IMR-90 (cell line): ENCODE results near the gene GAR1. TPM values are rescaled to one million over a fixed set of nuclear protein-coding genes. Genes with fewer than 3 reads are reported as not detected.

Source experiments
- ATAC-seq: fragments of 200-7000 bp; cut with Tn5 transposase; 2 replicates; pipeline ENCODE4 v1.9.1; 2020; ENCODE audit warnings: low read depth, mild to moderate bottlenecking, moderate library complexity
- BruUV-seq: library from RNA; stranded (reverse); fragments of 400-500 nt; replicated peaks from 2 replicates; lab custom pipeline; 2021; lab: Mats Ljungman, UMichigan
- CTCF ChIA-PET: fragments of 300-600 bp; formaldehyde crosslinking; extraction: SDS; loops from one replicate; lab custom pipeline; 2021; ENCODE audit warnings: antibody characterized with exemption; lab: Yijun Ruan, JAX
- POLR2A ChIA-PET: fragments of 300-600 bp; sonication (Branson Sonifier 250); formaldehyde crosslinking; loops from one replicate; lab custom pipeline; 2022; ENCODE audit warnings: antibody characterized with exemption; ENCODE audit not compliant: unreplicated experiment; lab: Charles Lee
- DNase-seq: peaks from one replicate; pipeline ENCODE4 v3.0.0; 2013
- H2AFZ ChIP-seq: replicated peaks from 2 replicates; pipeline ENCODE3; 2013; ENCODE audit warnings: low read length, mild to moderate bottlenecking; ENCODE audit not compliant: poor library complexity
- H2AK5ac ChIP-seq: 2 replicates; pipeline ENCODE4 v1.6.1; 2013; ENCODE audit warnings: low read depth, low read length, inconsistent platforms
- H2AK9ac ChIP-seq: replicated peaks from 2 replicates; pipeline ENCODE3; 2013; ENCODE audit warnings: mild to moderate bottlenecking, low read depth, low read length, moderate library complexity; ENCODE audit not compliant: poor library complexity
- H2BK120ac ChIP-seq: 2 replicates; pipeline ENCODE4 v1.6.1; 2013; ENCODE audit warnings: low read depth, low read length, inconsistent platforms
- H2BK15ac ChIP-seq: 3 replicates; pipeline ENCODE4 v1.6.1; 2013; ENCODE audit warnings: low read depth, low read length, inconsistent platforms
- H2BK20ac ChIP-seq: 2 replicates; pipeline ENCODE4 v1.6.1; 2013; ENCODE audit warnings: low read depth, mild to moderate bottlenecking, inconsistent platforms, low read length, moderate library complexity
- H2BK5ac ChIP-seq: 2 replicates; pipeline ENCODE4 v1.6.1; 2013; ENCODE audit warnings: mild to moderate bottlenecking, low read depth, low read length, inconsistent platforms; ENCODE audit not compliant: poor library complexity, severe bottlenecking
- H3K14ac ChIP-seq: replicated peaks from 2 replicates; pipeline ENCODE4 v1.6.1; 2013; ENCODE audit warnings: low read depth, low read length, inconsistent platforms
- H3K18ac ChIP-seq: 2 replicates; pipeline ENCODE4 v1.6.1; 2013; ENCODE audit warnings: low read depth, low read length, control low read depth
- H3K23ac ChIP-seq: 2 replicates; pipeline ENCODE4 v1.6.1; 2013; ENCODE audit warnings: low read depth, low read length, inconsistent platforms
- H3K27ac ChIP-seq: 2 replicates; pipeline ENCODE4 v1.5.1; 2013; ENCODE audit warnings: mild to moderate bottlenecking, control low read depth, low read length; ENCODE audit not compliant: insufficient read depth
- H3K27me3 ChIP-seq: 2 replicates; pipeline ENCODE4 v1.6.1; 2013; ENCODE audit warnings: low read length; ENCODE audit not compliant: control insufficient read depth, insufficient read depth
- H3K36me3 ChIP-seq: 2 replicates; pipeline ENCODE4 v1.6.1; 2013; ENCODE audit warnings: low read length, mixed read lengths; ENCODE audit not compliant: control insufficient read depth, insufficient read depth
- H3K4ac ChIP-seq: 2 replicates; pipeline ENCODE4 v1.6.1; 2013; ENCODE audit warnings: low read depth, low read length, inconsistent platforms
- H3K4me1 ChIP-seq: 2 replicates; pipeline ENCODE4 v1.6.1; 2013; ENCODE audit warnings: low read length, mixed read lengths; ENCODE audit not compliant: control insufficient read depth, insufficient read depth
- H3K4me2 ChIP-seq: 2 replicates; pipeline ENCODE4 v1.6.1; 2013; ENCODE audit warnings: low read depth, mild to moderate bottlenecking, control low read depth, low read length, moderate library complexity
- H3K4me3 ChIP-seq: 2 replicates; pipeline ENCODE4 v1.5.1; 2013; ENCODE audit warnings: low read depth, mild to moderate bottlenecking, control low read depth, low read length, moderate library complexity; ENCODE audit not compliant: insufficient read depth
- H3K56ac ChIP-seq: 2 replicates; pipeline ENCODE4 v1.6.1; 2013; ENCODE audit warnings: low read length, inconsistent platforms; ENCODE audit not compliant: insufficient read depth; ENCODE audit errors: extremely low read depth
- H3K79me1 ChIP-seq, 2 experiments: 2 replicates each; pipeline ENCODE4 v1.6.1; 2013; ENCODE audit warnings: low read length in 2 of 2, inconsistent platforms in 1 of 2, low read depth in 1 of 2
- H3K9ac ChIP-seq: 2 replicates; pipeline ENCODE4 v1.6.1; 2013; ENCODE audit warnings: low read depth, low read length, control low read depth
- H3K9me1 ChIP-seq: 2 replicates; pipeline ENCODE4 v1.6.1; 2013; ENCODE audit warnings: low read length, inconsistent platforms; ENCODE audit not compliant: insufficient read depth
- H3K9me3 ChIP-seq: 2 replicates; pipeline ENCODE4 v1.6.1; 2013; ENCODE audit warnings: low read length; ENCODE audit not compliant: control insufficient read depth, insufficient read depth
- H4K20me1 ChIP-seq: 2 replicates; pipeline ENCODE4 v1.6.1; 2013; ENCODE audit warnings: low read length, inconsistent platforms; ENCODE audit not compliant: insufficient read depth
- H4K5ac ChIP-seq: 2 replicates; pipeline ENCODE4 v1.6.1; 2013; ENCODE audit warnings: mild to moderate bottlenecking, low read depth, low read length, control low read depth
- H4K8ac ChIP-seq, 2 experiments: 2 replicates each; pipeline ENCODE4 v1.6.1; 2013; ENCODE audit warnings: low read depth in 2 of 2, low read length in 2 of 2, control low read depth in 1 of 2, inconsistent platforms in 1 of 2
- H4K91ac ChIP-seq: 2 replicates; pipeline ENCODE4 v1.6.1; 2013; ENCODE audit warnings: low read depth, low read length, inconsistent platforms; ENCODE audit not compliant: insufficient read depth
- BHLHE40 ChIP-seq: fragments of 150-350 bp; IDR thresholded peaks from 2 replicates; pipeline ENCODE4 v1.6.1; 2016; ENCODE audit warnings: mild to moderate bottlenecking, low read depth, low read length
- CEBPB ChIP-seq: IDR thresholded peaks from 2 replicates; pipeline ENCODE4 v1.6.1; 2012; ENCODE audit warnings: low read depth, low read length, improper control_type of control experiment
- ELK1 ChIP-seq: fragments of 150-350 bp; IDR thresholded peaks from 2 replicates; pipeline ENCODE4 v1.6.1; 2016; ENCODE audit warnings: low read depth, mild to moderate bottlenecking, low read length, moderate library complexity, borderline replicate concordance
- FOS ChIP-seq: fragments of 150-350 bp; IDR thresholded peaks from 2 replicates; pipeline ENCODE4 v1.6.1; 2016; ENCODE audit warnings: low read depth, low read length
- MXI1 ChIP-seq: IDR thresholded peaks from 2 replicates; pipeline ENCODE4 v1.6.1; 2012; ENCODE audit warnings: low read depth, mild to moderate bottlenecking, low read length, moderate library complexity, borderline replicate concordance
- NFE2L2 ChIP-seq: fragments of 150-350 bp; IDR thresholded peaks from 2 replicates; pipeline ENCODE4 v1.6.1; 2016; ENCODE audit warnings: low read depth, mild to moderate bottlenecking, low read length
- POLR2A ChIP-seq: IDR thresholded peaks from 2 replicates; pipeline ENCODE4 v1.6.1; 2012; ENCODE audit warnings: mild to moderate bottlenecking, low read depth, low read length
- RAD21 ChIP-seq: IDR thresholded peaks from 2 replicates; pipeline ENCODE4 v1.6.1; 2012; ENCODE audit warnings: low read length, improper control_type of control experiment
- RCOR1 ChIP-seq: IDR thresholded peaks from 2 replicates; pipeline ENCODE4 v1.6.1; 2012; ENCODE audit warnings: mild to moderate bottlenecking, low read length, improper control_type of control experiment; ENCODE audit not compliant: insufficient replicate concordance
- WGBS, 2 experiments: methylation state at CpG; one replicate each; pipeline versions ENCODE4 v1.1.5 to v1.1.7; 2013; ENCODE audit warnings: missing lambda C conversion rate in 2 of 2; ENCODE audit not compliant: insufficient read length in 1 of 2; ENCODE audit errors: extremely low coverage in 2 of 2; 5-methylcytosine and 5-hydroxymethylcytosine counted together
- dilution Hi-C: fragments of 300-500 bp; cut with HindIII; formaldehyde crosslinking; loops from one replicate; pipeline ENCODE4 v1.14.3; 2018; ENCODE audit warnings: low sequenced_read_pairs; ENCODE audit not compliant: unreplicated experiment
- in situ Hi-C: fragments of 300-500 bp; cut with MboI; formaldehyde crosslinking; loops from 3 replicates; pipeline ENCODE4 v1.14.3; 2019; ENCODE audit warnings: low sequenced_read_pairs, inconsistent platforms, mixed read lengths
- intact Hi-C: fragments of 100-400 bp; cut with micrococcal nuclease; formaldehyde crosslinking; loops from 2 replicates; pipeline ENCODE4 v1.10.0; 2022
- polyA plus RNA-seq, 3 experiments: library from polyadenylated mRNA; depleted of rRNA; stranded (reverse); fragments of >200 nt; gene quantifications; 2 replicates each; pipeline ENCODE4 v1.2.3, GENCODE V29; 2012; ENCODE audit warnings: low replicate concordance in 1 of 3
- total RNA-seq: library from RNA; depleted of rRNA; stranded (reverse); fragments of >200 nt; gene quantifications from 2 replicates; pipeline ENCODE4 v1.2.3, GENCODE V29; 2012

GAR1 gene
- total and polyA plus RNA-seq, 2 of the 4 experiments (the other 2 are of a cell fraction), result 1.1 to 22.0 TPM

GRCh38 chr4:109787807-109788206, 27.8 kb upstream of the GAR1 start:
- no peaks in the 10 kb centered on the region for H4K20me1 ChIP-seq
- no peak overlapping the region for H3K14ac ChIP-seq
- BruUV-seq, result no TSS peak
- in situ Hi-C loops (no loop called here), intact Hi-C loops (no loop called here), dilution Hi-C loops (no loop called here)
- no peak overlapping the region for H3K4me3 ChIP-seq
- H3K79me1 ChIP-seq, result no peaks in the 10 kb centered on the region
- H4K91ac ChIP-seq, result no peak overlapping the region
- no peak overlapping the region for H2BK20ac ChIP-seq
- no peak for DNase-seq
- TF ChIP-seq BHLHE40, result no peak
- no peak for TF ChIP-seq POLR2A
- no peak for TF ChIP-seq NFE2L2
- TF ChIP-seq FOS, result no peak
- TF ChIP-seq ELK1, result no peak
- no peak for TF ChIP-seq RAD21
- TF ChIP-seq CEBPB, result no peak
- no peak for TF ChIP-seq RCOR1
- no peak for TF ChIP-seq MXI1
- no peaks in the 10 kb centered on the region for H3K36me3 ChIP-seq
- ChIA-PET CTCF (no interaction called here), POLR2A (no interaction called here)
- no peak overlapping the region for H3K27ac ChIP-seq
- no peak overlapping the region for H2AK9ac ChIP-seq
- no peak overlapping the region for H3K9ac ChIP-seq
- no peaks in the 10 kb centered on the region for H3K9me1 ChIP-seq
- H3K18ac ChIP-seq, result no peak overlapping the region
- H3K4ac ChIP-seq, result no peak overlapping the region
- no peak overlapping the region for H2BK120ac ChIP-seq
- H2AK5ac ChIP-seq, result no peak overlapping the region
- H3K56ac ChIP-seq, result no peak overlapping the region
- H4K8ac ChIP-seq, result no peak overlapping the region
- H3K4me1 ChIP-seq, result no peaks in the 10 kb centered on the region
- H2BK15ac ChIP-seq, result no peak overlapping the region
- WGBS, 2 experiments, result no CpG with 5 or more reads among the region's 1 CpG
- no peak overlapping the region for H3K4me2 ChIP-seq
- no peak for ATAC-seq
- H4K5ac ChIP-seq, result no peak overlapping the region
- H2BK5ac ChIP-seq, result no peak overlapping the region
- H2AFZ ChIP-seq, result no peak overlapping the region
- no peaks in the 10 kb centered on the region; the same call in 1 of the 2 replicates for H3K27me3 ChIP-seq
- H3K9me3 ChIP-seq, result no peaks in the 10 kb centered on the region
- no peak overlapping the region for H3K23ac ChIP-seq
